DND-41 (cell line): Measurements from ENCODE around the gene BCO2.
"Not testable (repeated sequence)": the region's sequence is repeated elsewhere in the genome, so short reads cannot be mapped to it uniquely, and the experiment has no call there.

ENCODE experiments used
- EZH2 ChIP-seq: IDR thresholded peaks from 3 replicates; pipeline ENCODE4 v1.6.1; 2012; ENCODE audit warnings: borderline replicate concordance, low read depth, mild to moderate bottlenecking, moderate library complexity, low read length, inconsistent platforms; ENCODE audit not compliant: severe bottlenecking
- TF ChIP-seq, protein P1 (sequence below): IDR thresholded peaks from 2 replicates; pipeline ENCODE4 v1.5.1; 2012; ENCODE audit warnings: borderline replicate concordance, low read length, moderate library complexity, mild to moderate bottlenecking; ENCODE audit not compliant: poor library complexity, severe bottlenecking; ENCODE audit errors: extremely low read depth

DNA sequence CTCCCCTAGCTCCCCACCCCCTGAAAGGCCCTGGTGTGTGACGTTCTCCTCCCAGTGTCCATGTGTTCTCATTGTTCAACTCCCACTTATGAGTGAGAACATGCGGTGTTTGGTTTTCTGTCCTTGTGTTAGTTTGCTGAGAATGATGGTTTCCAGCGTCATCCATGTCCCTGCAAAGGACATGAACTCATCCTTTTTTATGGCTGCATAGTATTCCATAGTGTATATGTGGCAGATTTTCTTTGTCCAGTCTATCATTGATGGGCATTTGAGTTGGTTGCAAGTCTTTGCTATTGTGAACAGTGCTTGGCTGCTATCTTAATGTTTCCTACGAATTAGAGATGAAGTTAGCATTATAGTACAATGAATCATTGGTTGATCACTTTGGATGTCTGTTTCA, 23.8 kb downstream of the BCO2 start:
- TF ChIP-seq, protein P1, sequence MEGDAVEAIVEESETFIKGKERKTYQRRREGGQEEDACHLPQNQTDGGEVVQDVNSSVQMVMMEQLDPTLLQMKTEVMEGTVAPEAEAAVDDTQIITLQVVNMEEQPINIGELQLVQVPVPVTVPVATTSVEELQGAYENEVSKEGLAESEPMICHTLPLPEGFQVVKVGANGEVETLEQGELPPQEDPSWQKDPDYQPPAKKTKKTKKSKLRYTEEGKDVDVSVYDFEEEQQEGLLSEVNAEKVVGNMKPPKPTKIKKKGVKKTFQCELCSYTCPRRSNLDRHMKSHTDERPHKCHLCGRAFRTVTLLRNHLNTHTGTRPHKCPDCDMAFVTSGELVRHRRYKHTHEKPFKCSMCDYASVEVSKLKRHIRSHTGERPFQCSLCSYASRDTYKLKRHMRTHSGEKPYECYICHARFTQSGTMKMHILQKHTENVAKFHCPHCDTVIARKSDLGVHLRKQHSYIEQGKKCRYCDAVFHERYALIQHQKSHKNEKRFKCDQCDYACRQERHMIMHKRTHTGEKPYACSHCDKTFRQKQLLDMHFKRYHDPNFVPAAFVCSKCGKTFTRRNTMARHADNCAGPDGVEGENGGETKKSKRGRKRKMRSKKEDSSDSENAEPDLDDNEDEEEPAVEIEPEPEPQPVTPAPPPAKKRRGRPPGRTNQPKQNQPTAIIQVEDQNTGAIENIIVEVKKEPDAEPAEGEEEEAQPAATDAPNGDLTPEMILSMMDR: not testable (repeated sequence)
- TF ChIP-seq EZH2: not testable (repeated sequence)
